H1 (cell line): ENCODE measurements around the gene GALNT18. TPM values are rescaled to one million over a fixed set of nuclear protein-coding genes. Genes with fewer than 3 reads are reported as not detected.

Experiments
- ATF3 ChIP-seq: IDR thresholded peaks from 2 replicates; pipeline ENCODE4 v1.6.1; 2011; ENCODE audit warnings: low read depth, mild to moderate bottlenecking, low read length; ENCODE audit not compliant: insufficient read depth
- BACH1 ChIP-seq: IDR thresholded peaks from 2 replicates; pipeline ENCODE4 v1.6.1; 2012; ENCODE audit warnings: low read length, improper control_type of control experiment
- CHD7 ChIP-seq: fragments of 300-600 bp; sonication (generic); IDR thresholded peaks from 2 replicates; pipeline ENCODE4 v1.7.1; 2012; ENCODE audit warnings: low read length, moderate library complexity, mild to moderate bottlenecking, inconsistent platforms; ENCODE audit not compliant: insufficient replicate concordance
- EGR1 ChIP-seq: IDR thresholded peaks from 2 replicates; pipeline ENCODE4 v1.6.1; 2011; ENCODE audit warnings: low read depth, low read length, borderline replicate concordance
- FOSL1 ChIP-seq: IDR thresholded peaks from 2 replicates; pipeline ENCODE4 v1.6.1; 2011; ENCODE audit warnings: mild to moderate bottlenecking, low read depth, low read length, moderate library complexity; ENCODE audit not compliant: insufficient read depth
- HDAC2 ChIP-seq, 2 experiments: fragments of 300-600 bp in 1 of 2; sonication (generic) in 1 of 2; IDR thresholded peaks; 2 replicates each; pipeline ENCODE4 v1.6.1; 2011 to 2012; ENCODE audit warnings: low read depth in 2 of 2, low read length in 2 of 2, mild to moderate bottlenecking in 2 of 2, moderate library complexity in 2 of 2, borderline replicate concordance in 1 of 2, inconsistent platforms in 1 of 2
- NRF1 ChIP-seq: IDR thresholded peaks from 2 replicates; pipeline ENCODE4 v1.6.1; 2011; ENCODE audit warnings: mild to moderate bottlenecking, low read depth, low read length, improper control_type of control experiment
- RAD21 ChIP-seq, 2 experiments: IDR thresholded peaks in 1 of 2; conservative IDR thresholded peaks in 1 of 2; 2 replicates each; pipeline ENCODE4 v1.6.1; 2011; ENCODE audit warnings: low read depth in 2 of 2, low read length in 2 of 2, improper control_type of control experiment in 1 of 2, inconsistent platforms in 1 of 2, mild to moderate bottlenecking in 1 of 2, moderate library complexity in 1 of 2
- polyA plus RNA-seq, 7 experiments: library from polyadenylated mRNA; depleted of rRNA in 3 of 7; stranded (reverse) in 5 of 7; unstranded in 2 of 7; fragments of >200 nt in 5 of 7; fragments of 200-250 nt in 2 of 7; gene quantifications; 1 replicate in 5 of 7; 2 replicates in 1 of 7; 4 replicates in 1 of 7; pipeline versions ENCODE4 v1.2.1 to v1.2.3, GENCODE V29; 2011 to 2013; ENCODE audit warnings: missing spikeins in 2 of 7, mixed read lengths in 2 of 7
- total RNA-seq: library from RNA; stranded (reverse); fragmentation: NEBNext Ultra II Directional; extraction: Animal tissue kit (Norgen Biotek cat#: 25700); gene quantifications from 2 replicates; pipeline ENCODE4 v1.2.1, GENCODE V29; 2021

Gene GALNT18
- total and polyA plus RNA-seq, 2 of the 8 experiments (the other 6 are each of a cell fraction or from before 2014, with no cell fraction given): 6.0 to 9.4 TPM

GRCh38 chr11:11641581-11641980, 19.8 kb upstream of the GALNT18 start (continued):
- no peak for TF ChIP-seq CHD7
- TF ChIP-seq FOSL1: no peak
- no peak for TF ChIP-seq BACH1
- TF ChIP-seq HDAC2 (IDR thresholded peaks at IDR 0.05; ENCODE audit: borderline replicate concordance in 1 of 2, low read depth in 2 of 2, low read length in 2 of 2): no peak
- TF ChIP-seq NRF1: no peak
- TF ChIP-seq ATF3: no peak
- no peak for TF ChIP-seq RAD21 (IDR thresholded peaks at IDR 0.05 in 1 of 2, conservative IDR thresholded peaks at IDR 0.05 in 1 of 2; ENCODE audit: low read depth in 2 of 2, low read length in 2 of 2)
- no peak for TF ChIP-seq EGR1
